ENCODE measurements around the gene OR2A7.
"Not testable (repeated sequence)": the region's sequence is repeated elsewhere in the genome, so short reads cannot be mapped to it uniquely, and the experiment has no call there.

Gene OR2A7

GRCh38 chr7:144264692-144265091 is at the start of gene OR2A7:
Gene OR2A7, minus strand, starts transcription at chr7:144264792. Its CDS starts 5,164 bp downstream, at chr7:144259628.
- H3K4me1 Mint-ChIP-seq (ENCODE audit: low read depth); H3K27me3 Mint-ChIP-seq; intact Hi-C loops (cut with micrococcal nuclease); H3K9me3 Mint-ChIP-seq; H3K36me3 Mint-ChIP-seq (ENCODE audit: low read depth); H3K27ac Mint-ChIP-seq; H3K4me3 Mint-ChIP-seq: not testable (repeated sequence)

DNA sequence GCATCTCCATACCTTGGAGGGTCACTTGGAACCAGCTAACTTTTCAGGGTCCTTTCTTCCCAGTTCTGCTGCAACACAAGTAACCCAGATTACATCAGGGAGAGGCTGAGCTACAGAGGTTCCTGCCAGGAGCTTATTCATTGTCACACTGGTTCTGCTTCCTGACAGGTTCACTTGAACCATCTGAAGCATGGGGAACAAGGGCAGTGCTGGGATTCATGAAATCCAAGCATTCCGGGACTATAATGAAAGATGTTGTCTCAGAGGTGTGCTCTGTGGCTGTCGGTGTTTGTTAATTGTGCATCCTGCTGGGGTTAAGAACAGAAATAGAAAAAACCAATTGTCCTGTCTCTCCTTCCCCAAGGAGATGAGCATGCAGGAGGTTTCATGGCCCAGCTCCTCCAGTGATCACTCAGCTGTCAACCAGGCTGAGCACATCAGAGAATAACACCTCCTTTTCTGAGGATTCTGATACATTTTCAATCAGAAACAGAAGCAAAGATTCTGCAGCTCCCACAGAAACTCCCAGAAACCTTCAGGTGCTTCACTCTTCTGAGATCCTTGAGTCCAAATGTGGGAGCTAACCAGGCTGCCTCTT is 47.4 kb upstream of the OR2A7 start, which contains the start of gene OR2A1:
Gene OR2A1 (plus strand): TSS at position 548 of the 598 bp plus-strand sequence. CDS start 5,706 bp downstream, outside the sequence.
- H3K27ac Mint-ChIP-seq; H3K4me1 Mint-ChIP-seq (ENCODE audit: low read depth); H3K9me3 Mint-ChIP-seq; H3K4me3 Mint-ChIP-seq; intact Hi-C loops (cut with micrococcal nuclease); H3K36me3 Mint-ChIP-seq (ENCODE audit: low read depth); H3K27me3 Mint-ChIP-seq: not testable (repeated sequence)

- H3K4me3 Mint-ChIP-seq; H3K4me1 Mint-ChIP-seq (ENCODE audit: low read depth); H3K27me3 Mint-ChIP-seq; H3K9me3 Mint-ChIP-seq; H3K36me3 Mint-ChIP-seq (ENCODE audit: low read depth); H3K27ac Mint-ChIP-seq; intact Hi-C loops (cut with micrococcal nuclease): not testable (repeated sequence)
Measured at GRCh38 chr7:144311218-144311617, 46.6 kb upstream of the OR2A7 start.

DNA sequence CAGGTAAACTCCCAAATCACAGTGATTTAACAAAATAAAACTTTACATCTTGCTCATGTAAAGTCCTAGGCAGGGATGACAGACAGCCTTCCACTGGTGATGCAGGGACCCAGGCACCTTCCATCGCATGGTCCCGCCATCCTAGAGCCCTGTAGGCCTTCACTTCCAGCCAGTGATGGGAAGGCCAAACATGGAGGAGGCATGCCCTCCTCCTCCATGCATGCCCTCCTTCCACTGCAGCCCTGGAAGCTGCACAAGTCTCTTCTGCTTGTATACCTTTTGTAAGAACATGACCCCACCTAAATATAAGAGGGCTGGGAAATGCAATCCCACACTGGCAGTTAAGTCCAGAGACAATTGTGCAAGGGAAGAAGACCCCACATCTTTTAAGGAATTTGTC is 45.1 kb upstream of the OR2A7 start:
- intact Hi-C loops (cut with micrococcal nuclease); H3K36me3 Mint-ChIP-seq (ENCODE audit: low read depth); H3K4me3 Mint-ChIP-seq; H3K27ac Mint-ChIP-seq; H3K9me3 Mint-ChIP-seq; H3K4me1 Mint-ChIP-seq (ENCODE audit: low read depth); H3K27me3 Mint-ChIP-seq: not testable (repeated sequence)

DNA sequence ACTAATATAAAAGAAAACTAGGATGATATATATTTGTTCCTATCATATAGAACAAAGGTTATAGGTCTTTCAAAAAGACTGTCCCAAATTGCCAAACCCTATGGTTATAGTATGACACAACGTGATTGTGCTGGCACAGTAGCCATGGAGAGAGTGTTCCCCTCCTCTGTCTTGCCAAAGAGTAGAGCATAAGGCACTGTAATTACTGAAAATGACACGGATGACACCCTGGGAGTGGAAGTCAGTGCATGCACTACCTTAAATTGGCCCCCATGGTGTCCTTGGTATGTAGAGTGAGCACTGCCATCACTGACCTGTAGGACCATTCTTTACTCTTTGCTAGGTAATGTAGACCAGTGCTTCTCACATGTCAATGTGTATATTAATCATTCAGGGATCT is 40.6 kb upstream of the OR2A7 start:
- intact Hi-C loops (cut with micrococcal nuclease); H3K36me3 Mint-ChIP-seq (ENCODE audit: low read depth); H3K4me3 Mint-ChIP-seq; H3K4me1 Mint-ChIP-seq (ENCODE audit: low read depth); H3K27me3 Mint-ChIP-seq; H3K27ac Mint-ChIP-seq; H3K9me3 Mint-ChIP-seq: not testable (repeated sequence)

- H3K4me1 Mint-ChIP-seq (ENCODE audit: low read depth); H3K27me3 Mint-ChIP-seq; H3K4me3 Mint-ChIP-seq; H3K9me3 Mint-ChIP-seq; H3K27ac Mint-ChIP-seq; H3K36me3 Mint-ChIP-seq (ENCODE audit: low read depth); intact Hi-C loops (cut with micrococcal nuclease): not testable (repeated sequence)
Measured at GRCh38 chr7:144303607-144304006, 39.0 kb upstream of the OR2A7 start.

GRCh38 chr7:144302578-144303303 is 38.1 kb upstream of the OR2A7 start:
- intact Hi-C loops (cut with micrococcal nuclease); H3K27me3 Mint-ChIP-seq; H3K36me3 Mint-ChIP-seq (ENCODE audit: low read depth); H3K27ac Mint-ChIP-seq; H3K9me3 Mint-ChIP-seq; H3K4me3 Mint-ChIP-seq; H3K4me1 Mint-ChIP-seq (ENCODE audit: low read depth): not testable (repeated sequence)

DNA sequence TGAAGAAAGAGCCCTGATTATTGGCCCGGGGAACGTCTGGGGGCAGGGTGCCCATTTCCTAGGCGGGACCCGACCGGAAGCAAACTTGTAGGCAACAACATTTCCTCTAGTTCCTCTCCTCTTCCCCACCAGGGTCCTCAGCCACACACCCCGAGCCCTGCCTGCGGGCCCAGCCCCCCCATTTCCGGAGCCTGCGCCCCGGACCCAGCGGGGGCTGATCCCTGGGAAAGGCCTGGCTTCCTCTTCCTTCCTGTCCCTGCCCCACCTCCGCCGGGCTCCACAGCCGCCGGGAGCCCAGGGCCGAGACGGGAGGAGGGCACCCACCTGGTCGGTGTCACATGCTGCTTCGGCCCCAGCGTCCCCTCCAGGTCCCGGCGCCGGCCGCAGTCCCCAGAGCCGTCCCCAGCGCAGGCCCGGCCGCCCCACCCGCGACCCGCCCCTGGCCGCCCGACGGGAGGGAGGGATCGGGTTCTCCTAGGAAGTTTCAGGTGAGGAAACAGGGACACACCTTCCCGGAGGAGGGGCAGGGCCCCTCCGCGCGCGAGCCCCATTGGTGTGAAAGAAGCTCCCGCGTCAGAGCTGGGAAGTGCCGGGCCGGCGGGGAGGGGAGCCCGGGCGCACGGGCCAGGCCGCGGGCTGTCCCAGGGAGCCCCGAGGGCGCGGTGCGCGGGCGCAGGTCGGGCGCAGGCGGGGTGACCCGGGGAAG is 29.4 kb upstream of the OR2A7 start:
- intact Hi-C loops (cut with micrococcal nuclease); H3K4me3 Mint-ChIP-seq; H3K27ac Mint-ChIP-seq; H3K27me3 Mint-ChIP-seq; H3K36me3 Mint-ChIP-seq (ENCODE audit: low read depth); H3K9me3 Mint-ChIP-seq; H3K4me1 Mint-ChIP-seq (ENCODE audit: low read depth): not testable (repeated sequence)

DNA sequence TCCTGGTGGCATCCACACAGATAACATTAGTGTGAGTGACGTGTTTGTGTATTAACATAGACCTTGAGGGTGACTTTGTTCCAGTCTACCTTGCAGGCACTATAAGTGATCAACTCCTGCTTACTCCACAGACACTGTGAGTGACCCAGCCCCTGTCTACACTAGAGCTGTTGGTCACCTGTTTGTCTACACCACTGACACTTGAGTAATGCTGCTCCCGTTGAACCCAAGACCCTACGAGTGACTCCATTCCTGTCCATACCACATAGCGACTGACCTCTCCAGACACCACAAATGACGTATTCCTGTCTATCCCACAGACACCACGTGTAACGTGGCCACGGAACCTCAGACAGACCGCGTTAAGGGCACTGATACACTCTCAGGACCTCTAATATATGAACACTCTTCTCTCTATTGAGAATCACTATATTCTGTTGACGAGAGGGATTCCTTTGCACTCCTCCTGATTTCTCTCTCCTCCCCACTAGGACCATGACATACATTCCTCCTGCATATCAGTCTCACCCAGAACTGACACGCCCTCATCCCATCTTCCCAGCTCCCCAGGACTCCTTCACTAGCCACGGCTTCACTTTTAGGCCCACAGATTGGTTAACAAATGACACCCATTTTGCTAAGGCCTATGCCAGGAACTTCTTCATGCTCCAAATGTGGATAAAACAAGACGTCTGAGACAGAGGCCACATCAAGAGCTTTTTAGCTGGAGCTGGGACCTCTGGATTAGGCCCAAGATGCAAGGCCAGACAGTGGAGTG is 28.0 kb upstream of the OR2A7 start:
- H3K36me3 Mint-ChIP-seq (ENCODE audit: low read depth); H3K4me1 Mint-ChIP-seq (ENCODE audit: low read depth); H3K4me3 Mint-ChIP-seq; H3K9me3 Mint-ChIP-seq; intact Hi-C loops (cut with micrococcal nuclease); H3K27ac Mint-ChIP-seq; H3K27me3 Mint-ChIP-seq: not testable (repeated sequence)

DNA sequence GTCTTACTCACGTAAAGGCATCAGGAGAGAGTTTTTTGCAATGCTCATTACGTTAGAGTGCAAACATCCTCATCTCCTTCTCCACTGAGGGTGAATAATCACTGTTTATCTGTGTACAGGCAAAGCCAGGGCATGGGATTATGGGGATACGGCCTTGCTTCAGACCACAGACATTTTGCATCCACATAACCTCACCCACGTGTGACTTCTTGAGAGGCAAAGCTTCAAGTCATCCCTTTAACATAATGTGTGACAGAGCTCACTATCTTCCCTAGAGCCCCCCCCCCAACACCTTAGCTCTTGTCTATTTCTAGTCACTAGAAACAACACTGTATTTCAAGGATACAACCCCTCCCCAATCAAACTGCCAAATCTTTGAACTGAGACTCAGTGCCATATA is 27.0 kb upstream of the OR2A7 start:
- H3K4me3 Mint-ChIP-seq; H3K36me3 Mint-ChIP-seq (ENCODE audit: low read depth); H3K9me3 Mint-ChIP-seq; H3K27ac Mint-ChIP-seq; H3K27me3 Mint-ChIP-seq; H3K4me1 Mint-ChIP-seq (ENCODE audit: low read depth); intact Hi-C loops (cut with micrococcal nuclease): not testable (repeated sequence)

- intact Hi-C loops (cut with micrococcal nuclease); H3K36me3 Mint-ChIP-seq (ENCODE audit: low read depth); H3K4me1 Mint-ChIP-seq (ENCODE audit: low read depth); H3K27me3 Mint-ChIP-seq; H3K27ac Mint-ChIP-seq; H3K4me3 Mint-ChIP-seq; H3K9me3 Mint-ChIP-seq: not testable (repeated sequence)
Measured at GRCh38 chr7:144287171-144287784, 22.7 kb upstream of the OR2A7 start.

DNA sequence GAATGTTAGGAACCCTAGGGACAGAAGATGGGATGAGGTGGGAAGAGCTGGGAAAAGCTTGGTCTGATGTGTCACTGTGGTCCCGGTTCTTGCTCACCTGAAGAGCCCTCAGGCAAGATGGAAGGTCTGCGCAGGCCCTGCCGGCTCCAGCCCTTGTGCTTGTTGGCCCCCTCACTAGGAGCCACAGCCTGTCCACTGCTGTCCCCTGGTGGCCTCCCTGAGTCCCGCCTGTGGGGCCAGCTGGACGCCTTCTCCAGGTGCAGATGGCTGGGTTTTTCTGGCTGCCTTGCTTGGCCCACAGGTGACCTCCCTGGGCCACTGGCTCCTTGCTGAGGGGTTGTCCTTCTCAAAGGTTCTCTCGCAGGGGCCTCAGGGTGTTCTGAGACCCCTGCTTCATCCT is 19.1 kb upstream of the OR2A7 start:
- H3K36me3 Mint-ChIP-seq (ENCODE audit: low read depth); H3K4me3 Mint-ChIP-seq; H3K9me3 Mint-ChIP-seq; H3K4me1 Mint-ChIP-seq (ENCODE audit: low read depth); intact Hi-C loops (cut with micrococcal nuclease); H3K27ac Mint-ChIP-seq; H3K27me3 Mint-ChIP-seq: not testable (repeated sequence)

DNA sequence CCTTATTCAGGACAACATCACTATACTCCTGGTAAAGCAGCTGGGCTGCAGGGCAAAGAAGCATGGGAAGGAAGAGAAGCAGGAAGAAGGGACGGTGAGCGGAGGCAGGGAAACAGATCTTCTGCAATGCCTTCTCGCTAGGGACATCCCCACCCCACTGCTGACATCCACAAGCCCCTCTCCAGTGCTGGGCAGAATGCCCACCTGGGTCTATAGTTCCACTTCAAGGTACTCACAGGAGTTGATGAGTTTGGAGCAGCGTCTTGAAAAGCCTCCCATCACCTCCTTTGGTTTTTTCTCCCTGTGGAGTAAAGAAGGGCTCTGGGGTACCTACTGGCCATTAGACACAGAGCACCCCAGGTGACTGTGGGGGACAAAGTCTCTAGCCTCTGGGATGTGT is 17.9 kb upstream of the OR2A7 start:
- H3K27me3 Mint-ChIP-seq; H3K36me3 Mint-ChIP-seq (ENCODE audit: low read depth); H3K4me3 Mint-ChIP-seq; H3K4me1 Mint-ChIP-seq (ENCODE audit: low read depth); H3K9me3 Mint-ChIP-seq; H3K27ac Mint-ChIP-seq; intact Hi-C loops (cut with micrococcal nuclease): not testable (repeated sequence)

DNA sequence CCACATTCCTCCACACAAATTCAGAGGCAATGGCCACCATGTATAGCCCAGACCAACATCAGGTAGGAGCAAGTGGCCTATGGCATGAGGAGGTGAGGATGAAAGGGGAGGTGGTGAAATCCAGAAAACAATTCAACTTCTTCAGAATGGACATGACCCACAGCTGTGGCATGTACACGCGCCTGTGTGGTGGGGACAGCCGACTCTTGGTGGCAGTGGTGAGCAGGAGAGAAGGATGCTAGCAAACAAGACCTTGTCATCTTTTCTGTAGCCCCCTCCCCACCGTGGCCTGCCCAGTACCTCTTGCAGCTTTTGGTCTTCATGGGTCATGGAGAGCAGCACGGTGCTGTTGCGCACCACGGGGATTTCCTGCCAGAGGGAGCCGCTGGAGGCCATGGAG is 17.4 kb upstream of the OR2A7 start:
- H3K27ac Mint-ChIP-seq; H3K4me3 Mint-ChIP-seq; intact Hi-C loops (cut with micrococcal nuclease); H3K9me3 Mint-ChIP-seq; H3K4me1 Mint-ChIP-seq (ENCODE audit: low read depth); H3K36me3 Mint-ChIP-seq (ENCODE audit: low read depth); H3K27me3 Mint-ChIP-seq: not testable (repeated sequence)
